ENCODE results near the gene SCN7A. TPM values are rescaled to one million over a fixed set of nuclear protein-coding genes. Genes with fewer than 3 reads are reported as not detected.
A peak's percentile ranks its signal among the peaks of the same experiment; 100 is the strongest.

Gene SCN7A
- total RNA-seq, 1 donor: under 0.01 TPM

GRCh38 chr2:166406374-166406773, 87.7 kb downstream of the SCN7A start:
- no peak for DNase-seq (ENCODE audit: low read depth in 2 of 3, low spot score in 2 of 3)

- no peak for DNase-seq (ENCODE audit: low read depth in 2 of 3, low spot score in 2 of 3)
Measured at GRCh38 chr2:166405569-166405926, 88.5 kb downstream of the SCN7A start.

DNA sequence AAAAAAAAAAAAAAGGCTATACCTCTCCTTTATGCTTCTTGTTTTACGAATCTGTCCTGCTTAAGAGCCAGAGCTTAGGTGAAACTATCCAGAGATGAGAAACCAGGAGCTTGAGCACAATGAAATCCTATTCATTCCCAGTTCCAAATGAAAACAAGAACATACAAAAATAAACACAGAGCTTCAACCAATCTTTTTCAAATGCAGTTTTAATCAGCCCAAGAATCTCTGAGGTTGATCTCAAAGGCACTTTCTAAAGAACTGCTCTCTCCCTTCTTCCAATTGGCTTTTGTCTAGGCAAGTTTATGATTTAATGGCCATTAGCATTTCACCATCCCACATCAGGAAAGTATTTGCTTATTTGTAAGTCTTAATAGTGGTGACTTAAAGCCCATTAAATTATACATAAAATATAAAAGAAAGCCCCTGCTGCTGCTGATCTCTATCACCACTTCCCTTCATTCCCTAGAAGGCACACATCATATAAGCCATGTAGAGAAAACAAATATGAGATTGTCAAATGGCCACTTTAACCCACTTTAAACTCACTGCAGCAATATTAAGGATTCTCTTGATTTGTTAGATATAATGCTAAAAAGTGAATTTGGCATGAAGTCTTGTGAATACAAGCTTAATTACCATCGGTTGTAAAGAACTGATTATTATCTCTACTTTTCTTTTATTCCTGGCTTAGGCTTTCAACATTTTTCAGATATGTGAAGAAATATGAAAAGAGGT, 89.0 kb downstream of the SCN7A start:
- DNase-seq (ENCODE audit: low read depth in 2 of 3, low spot score in 2 of 3): no peak

DNA sequence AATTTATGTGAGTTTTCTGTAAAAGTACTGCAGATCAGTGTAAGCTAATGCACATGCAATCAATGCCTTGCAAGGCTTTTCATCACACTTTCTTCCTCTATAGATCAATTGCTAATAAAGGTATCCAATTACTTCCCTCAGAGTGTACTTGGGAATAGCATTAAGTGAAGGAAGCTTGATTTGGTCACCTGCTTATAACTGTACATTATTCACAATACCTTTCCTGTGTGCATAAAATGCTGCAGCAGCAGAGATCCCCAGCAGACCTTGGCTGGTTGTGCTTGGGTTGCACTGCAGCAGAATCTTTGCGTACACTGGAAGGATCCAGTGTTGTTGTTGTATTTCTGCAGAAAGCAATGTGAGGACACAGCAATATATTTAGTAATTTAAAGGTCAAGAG, 99.8 kb downstream of the SCN7A start:
- DNase-seq (ENCODE audit: low read depth in 2 of 3, low spot score in 2 of 3): no peak

- no peak for DNase-seq (ENCODE audit: low read depth in 2 of 3, low spot score in 2 of 3)
Measured at GRCh38 chr2:166393008-166393407, 101.0 kb downstream of the SCN7A start.

DNA sequence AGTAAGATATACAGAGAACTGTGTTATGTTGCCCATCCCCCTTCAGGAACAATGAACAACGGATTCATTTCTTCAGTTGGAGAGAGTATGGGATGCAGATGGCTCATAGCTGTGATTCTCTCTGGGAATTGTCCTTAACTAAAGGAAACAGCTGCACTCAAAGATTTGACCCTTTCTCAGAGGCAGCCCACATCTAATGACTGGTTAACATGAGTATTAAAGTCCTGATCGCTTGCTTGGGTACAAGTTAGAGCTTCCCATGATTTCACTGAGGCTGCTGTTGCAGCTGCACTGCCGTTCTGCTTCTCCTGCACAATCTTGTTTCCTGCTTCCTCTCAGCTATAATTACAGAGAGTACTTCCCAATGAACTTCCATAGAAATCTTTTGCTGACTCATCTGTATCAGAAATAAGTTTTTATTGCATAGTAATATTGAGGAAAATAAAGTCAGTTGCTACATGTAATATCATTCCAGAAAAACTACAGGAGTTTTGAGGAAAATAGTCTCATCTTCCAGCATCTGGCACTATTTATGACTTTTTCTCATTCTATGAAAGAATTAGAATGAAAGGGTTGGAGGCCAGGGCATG, 105.5 kb downstream of the SCN7A start:
- DNase-seq (ENCODE audit: low read depth in 2 of 3, low spot score in 2 of 3): no peak

- DNase-seq (ENCODE audit: low read depth in 2 of 3, low spot score in 2 of 3): no peak
Measured at GRCh38 chr2:166385313-166385712, 108.7 kb downstream of the SCN7A start.

DNA sequence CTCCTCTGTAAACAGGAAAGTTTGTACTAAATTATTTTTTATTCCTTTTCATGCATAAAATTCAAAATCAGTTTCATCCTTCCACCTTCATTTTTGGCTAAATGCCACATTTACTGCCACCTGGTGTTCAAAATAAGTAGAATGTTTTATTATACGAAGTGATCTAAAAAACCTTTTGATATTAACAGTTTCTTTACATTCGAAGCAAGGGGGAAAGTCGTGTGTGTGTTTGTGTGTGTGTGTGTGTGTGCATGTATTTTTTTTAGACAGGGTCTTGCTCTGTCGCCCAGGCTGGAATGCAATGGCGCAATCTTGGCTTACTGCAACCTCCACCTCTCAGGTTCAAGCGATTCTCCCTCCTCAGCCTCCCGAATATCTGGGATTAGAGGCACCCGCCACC, 109.3 kb downstream of the SCN7A start:
- peak in 2 of 3 donors; percentile 31 to 76 for DNase-seq (ENCODE audit: low read depth in 2 of 3, low spot score in 2 of 3)

- no peak for DNase-seq (ENCODE audit: low read depth in 2 of 3, low spot score in 2 of 3)
Measured at GRCh38 chr2:166382448-166382847, 111.6 kb downstream of the SCN7A start.

DNA sequence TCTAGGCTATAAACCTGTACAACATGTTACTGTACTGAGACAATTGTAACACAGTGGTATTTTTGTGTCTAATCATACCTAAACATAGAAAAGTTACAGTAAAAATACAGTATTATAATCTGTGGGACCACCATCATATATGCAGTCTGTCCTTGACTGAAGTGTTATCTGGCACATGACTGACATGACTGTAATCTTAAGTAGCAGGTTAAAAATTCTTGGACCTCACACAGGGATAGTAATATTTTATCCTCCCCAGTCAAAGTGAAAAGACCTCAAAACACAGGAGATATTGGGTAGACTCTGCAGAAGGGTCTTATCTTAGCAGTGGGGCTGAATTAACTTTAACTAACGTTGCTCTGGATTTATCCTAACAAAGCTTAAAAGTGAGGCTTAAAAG, 113.4 kb downstream of the SCN7A start:
- no peak for DNase-seq (ENCODE audit: low read depth in 2 of 3, low spot score in 2 of 3)

DNA sequence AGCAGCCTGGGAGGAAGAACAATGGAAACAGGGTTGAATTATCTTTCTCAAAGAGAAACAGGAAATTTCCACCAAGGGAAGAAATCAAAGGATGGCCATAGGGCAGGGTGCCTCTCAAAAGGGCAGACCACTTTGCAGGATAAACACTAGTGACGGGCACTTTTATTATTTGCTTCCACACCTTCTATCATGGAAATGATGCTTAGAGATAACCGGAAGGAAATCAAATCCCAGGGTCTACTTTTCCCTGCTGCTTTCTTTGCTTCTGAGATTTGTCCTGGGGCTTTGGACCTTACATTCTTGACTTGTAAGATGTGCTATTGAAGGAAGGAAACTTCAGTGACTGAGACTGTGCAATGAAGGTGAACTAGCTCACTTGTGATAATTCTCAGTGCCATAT, 117.2 kb downstream of the SCN7A start:
- no peak for DNase-seq (ENCODE audit: low read depth in 2 of 3, low spot score in 2 of 3)

DNA sequence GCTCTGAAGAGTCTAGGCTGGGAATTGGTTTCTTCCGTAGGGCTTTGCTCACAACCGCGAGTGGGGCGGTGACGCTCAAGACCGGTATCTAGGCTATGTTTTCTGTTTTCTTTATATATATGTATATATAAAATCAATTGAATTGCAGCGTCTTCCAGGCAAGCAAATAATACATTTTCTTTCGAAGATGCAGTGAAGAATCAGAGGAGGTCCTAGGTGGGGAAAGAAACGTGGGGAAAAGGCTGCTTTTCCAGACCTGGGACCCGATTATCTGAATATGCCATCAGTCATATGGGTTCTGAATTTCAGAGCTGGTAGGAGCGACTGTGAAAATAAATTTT, 117.6 kb downstream of the SCN7A start:
- no peak for DNase-seq (ENCODE audit: low read depth in 2 of 3, low spot score in 2 of 3)

DNA sequence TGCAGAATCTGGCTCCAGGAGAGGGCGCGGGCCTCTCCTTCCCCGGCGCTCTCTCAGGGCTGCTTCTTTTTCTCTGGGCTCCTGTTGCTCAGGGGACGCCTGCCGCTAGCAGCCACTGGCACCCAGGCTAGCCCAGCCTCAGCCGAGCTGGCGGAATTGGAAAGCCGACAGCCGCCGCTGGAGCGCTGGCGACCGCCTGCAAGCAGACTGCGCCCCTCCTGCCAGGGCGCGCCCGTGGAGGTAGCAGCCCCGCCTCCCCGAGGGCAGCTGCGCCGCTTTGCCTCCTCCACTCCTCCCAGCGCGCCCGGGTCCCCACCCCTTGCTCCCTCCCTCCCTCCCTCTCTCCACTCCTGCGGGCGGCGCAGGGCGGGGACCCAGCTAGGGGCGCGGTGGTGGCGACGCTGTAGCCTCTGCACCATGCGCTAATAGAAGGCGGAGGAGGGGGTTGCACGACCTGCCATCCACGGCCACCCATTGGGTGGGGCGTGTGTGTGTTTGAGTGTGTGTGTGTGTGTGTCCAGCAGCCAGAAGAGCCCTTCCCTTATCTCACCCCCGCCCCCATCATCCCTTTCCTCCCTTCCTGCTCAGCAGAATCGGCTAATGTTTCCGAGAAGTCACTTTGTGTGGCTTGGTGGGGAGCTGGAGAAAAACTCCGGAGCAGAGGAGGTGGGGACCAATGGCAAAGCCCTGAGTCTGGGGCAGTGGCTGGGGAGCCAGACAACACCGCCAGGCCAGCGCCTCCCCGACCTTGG, 118.1 kb downstream of the SCN7A start, which contains the start of gene SCN9A:
Gene SCN9A, minus strand, starts transcription at position 209 of the 752 bp plus-strand sequence. CDS start 64,188 bp downstream, outside the sequence.
- peak in 2 of 3 donors; percentile 90 to 93 for DNase-seq (ENCODE audit: low read depth in 2 of 3, low spot score in 2 of 3)

GRCh38 chr2:166375195-166375735, 118.8 kb downstream of the SCN7A start:
- DNase-seq (ENCODE audit: low read depth in 2 of 3, low spot score in 2 of 3): peak in 2 of 3 donors; percentile 22 to 27

- peak in 2 of 3 donors; percentile 37 to 38 for DNase-seq (ENCODE audit: low read depth in 2 of 3, low spot score in 2 of 3)
Measured at GRCh38 chr2:166373951-166374350, 120.1 kb downstream of the SCN7A start.

DNA sequence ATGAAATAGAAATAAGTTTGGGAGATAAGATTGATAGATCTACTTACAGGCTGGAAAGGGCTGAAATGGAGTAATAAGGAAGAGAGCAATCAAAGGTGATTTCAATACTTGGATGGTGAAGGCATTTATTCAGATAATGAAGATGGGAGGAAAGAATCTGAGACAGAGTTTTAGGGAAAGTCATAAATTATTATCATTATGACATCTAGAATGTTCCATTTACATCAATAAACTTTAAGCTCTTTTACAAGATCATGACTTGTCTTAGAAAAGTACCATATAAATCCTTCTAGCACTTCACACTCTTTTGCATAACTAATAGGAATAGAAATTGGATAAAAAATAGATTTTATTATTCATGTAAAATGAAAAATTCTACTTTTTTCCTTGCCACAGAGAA, 120.5 kb downstream of the SCN7A start:
- no peak for DNase-seq (ENCODE audit: low read depth in 2 of 3, low spot score in 2 of 3)

DNA sequence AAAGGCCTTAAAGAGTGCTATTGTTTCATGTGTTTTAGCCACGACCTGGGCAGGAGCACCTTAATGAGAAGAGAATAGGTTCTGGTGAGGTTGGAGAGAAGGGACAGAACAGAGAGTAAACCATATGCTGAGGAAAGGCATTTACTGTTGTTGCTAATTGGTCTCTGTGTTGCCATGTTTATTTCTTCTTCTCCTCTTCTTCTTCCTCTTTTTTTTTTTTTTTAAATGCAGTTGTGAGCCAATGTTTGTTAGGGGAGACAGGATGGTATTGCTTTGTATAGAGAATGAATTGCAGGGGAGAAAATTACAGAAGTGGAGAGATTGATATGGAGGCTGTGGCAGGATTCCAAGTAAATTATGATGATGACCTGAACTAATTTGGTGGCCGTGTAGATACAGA, 120.9 kb downstream of the SCN7A start:
- DNase-seq (ENCODE audit: low read depth in 2 of 3, low spot score in 2 of 3): no peak

DNA sequence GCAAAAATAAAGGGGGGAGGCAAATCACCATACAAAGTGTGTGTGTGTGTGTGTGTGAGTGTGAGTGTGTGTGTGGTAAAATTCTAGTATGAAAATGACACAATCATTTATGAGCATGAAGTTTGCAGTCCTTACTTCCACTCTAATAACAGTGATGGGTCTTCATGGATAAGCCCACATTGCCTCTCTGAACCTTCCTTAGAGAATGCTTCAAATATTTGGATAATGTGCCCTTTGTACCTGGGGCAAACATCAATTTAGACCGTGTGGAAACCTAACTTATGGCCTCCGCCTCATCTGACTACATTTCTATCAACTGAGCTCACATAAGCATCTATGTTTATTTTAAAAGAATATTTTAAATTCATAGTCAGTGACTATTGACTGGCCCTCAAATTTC, 122.0 kb downstream of the SCN7A start:
- DNase-seq (ENCODE audit: low read depth in 2 of 3, low spot score in 2 of 3): no peak

DNA sequence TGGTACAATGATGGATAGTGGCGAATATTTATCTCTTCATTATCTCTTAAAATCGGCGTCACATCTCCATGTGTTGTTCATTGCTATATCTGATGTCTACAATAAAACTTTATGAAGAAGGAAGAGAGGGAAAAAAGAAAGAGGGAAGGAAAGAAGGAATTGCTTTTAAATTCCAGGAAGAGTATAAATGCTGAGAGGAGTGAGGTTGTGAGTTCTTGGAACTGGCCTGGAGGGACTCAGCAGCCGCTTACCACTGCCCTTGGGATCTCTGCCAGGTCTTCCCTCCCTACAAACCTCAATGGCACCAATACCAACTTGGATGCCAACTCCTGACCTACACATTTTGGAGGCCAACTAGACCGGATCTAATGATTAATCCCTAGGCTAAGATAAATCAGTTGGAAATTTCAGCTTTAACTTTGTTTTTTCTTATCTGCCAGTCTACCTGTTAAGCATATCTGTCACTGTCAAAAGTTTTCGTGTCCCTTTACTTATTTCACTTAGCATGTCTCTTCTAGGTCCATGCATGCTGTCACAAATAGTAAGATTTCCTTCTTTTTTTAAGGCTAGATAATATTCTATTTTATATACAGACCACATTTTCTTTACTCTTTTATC, 128.1 kb downstream of the SCN7A start:
- no peak for DNase-seq (ENCODE audit: low read depth in 2 of 3, low spot score in 2 of 3)

DNA sequence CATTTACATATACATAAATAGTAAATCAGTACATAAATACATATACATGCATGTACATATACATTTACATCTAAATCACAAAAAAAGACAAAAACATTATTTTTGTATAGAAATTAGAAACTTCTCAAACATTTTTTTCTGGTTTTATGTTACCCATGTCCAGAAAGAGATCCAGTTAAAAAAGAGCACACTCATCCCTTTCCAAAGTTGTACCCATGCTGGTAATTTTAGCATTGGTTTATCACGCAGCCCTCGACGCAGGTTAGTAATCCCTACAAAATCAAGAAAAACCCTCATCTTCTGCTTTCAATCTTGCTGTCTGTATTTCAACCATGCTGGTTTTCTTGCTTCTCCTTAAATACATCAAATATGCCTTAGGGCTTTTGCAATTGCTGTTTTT, 128.8 kb downstream of the SCN7A start:
- DNase-seq (ENCODE audit: low read depth in 2 of 3, low spot score in 2 of 3): no peak

DNA sequence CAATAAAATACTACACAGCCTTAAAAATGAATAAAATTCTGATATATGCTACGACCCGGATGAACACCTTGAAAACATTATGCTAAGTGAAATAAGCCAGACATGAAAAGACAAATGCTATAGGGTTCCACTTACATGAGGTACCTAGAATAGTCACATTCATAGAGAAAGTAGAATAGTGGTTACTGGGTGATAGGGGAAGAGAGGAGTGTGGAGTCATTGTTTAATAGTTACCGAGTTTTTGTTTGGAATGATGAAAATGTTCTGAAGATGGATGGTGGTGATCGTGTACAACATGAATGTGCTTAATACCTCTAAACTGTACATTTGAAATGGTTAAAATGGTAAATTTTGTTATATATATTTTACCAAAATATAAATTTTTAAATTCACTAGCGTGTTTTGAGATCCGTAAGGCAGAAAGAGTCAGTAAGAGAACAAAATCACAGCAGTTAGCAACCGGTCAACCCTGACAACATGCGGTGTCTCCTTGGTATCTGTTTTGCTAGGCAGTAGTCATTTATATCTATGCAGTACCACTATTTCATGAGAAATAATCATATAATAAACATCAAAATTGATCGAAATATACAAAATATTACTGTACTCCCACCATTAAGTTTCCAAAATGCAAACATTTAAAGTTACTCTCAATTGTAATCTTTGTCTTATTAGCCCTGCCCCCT, 129.4 kb downstream of the SCN7A start:
- DNase-seq (ENCODE audit: low read depth in 2 of 3, low spot score in 2 of 3): no peak

Data from hematopoietic multipotent progenitor cell (in vitro differentiated cells).